ENCODE results near the gene TFDP3. TPM values are rescaled to one million over a fixed set of nuclear protein-coding genes. Genes with fewer than 3 reads are reported as not detected.

The TFDP3 gene, protein sequence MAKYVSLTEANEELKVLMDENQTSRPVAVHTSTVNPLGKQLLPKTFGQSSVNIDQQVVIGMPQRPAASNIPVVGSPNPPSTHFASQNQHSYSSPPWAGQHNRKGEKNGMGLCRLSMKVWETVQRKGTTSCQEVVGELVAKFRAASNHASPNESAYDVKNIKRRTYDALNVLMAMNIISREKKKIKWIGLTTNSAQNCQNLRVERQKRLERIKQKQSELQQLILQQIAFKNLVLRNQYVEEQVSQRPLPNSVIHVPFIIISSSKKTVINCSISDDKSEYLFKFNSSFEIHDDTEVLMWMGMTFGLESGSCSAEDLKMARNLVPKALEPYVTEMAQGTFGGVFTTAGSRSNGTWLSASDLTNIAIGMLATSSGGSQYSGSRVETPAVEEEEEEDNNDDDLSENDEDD
- polyA plus RNA-seq (2011; rRNA removed), result not detected in 2 replicates
- not detected in 2 replicates for polyA minus RNA-seq (2011; rRNA and poly(A)+ RNA removed)

DNA sequence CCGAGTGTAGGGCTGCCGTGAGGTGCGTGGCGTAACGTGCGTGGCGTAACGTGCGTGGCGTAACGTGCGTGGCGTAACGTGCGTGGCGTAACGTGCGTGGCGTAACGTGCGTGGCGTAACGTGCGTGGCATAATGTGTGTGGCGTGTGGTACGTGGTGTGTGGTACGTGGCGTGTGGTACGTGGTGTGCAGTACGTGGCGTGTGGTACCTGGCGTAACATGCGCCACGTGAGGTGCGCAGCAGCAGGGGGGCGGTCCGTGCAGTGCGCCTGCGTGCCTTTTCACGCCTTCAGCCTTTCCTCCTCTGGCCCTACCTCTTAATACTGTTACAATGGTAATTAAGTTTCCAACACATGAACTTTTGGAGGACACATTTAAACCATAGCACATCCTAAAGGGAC, at the start of gene TFDP3:
TSS of gene TFDP3 (minus strand) at position 26 of the 400 bp plus-strand sequence. CDS start 95 bp downstream, outside the sequence.
- Histone ChIP-seq H3K27me3 (ENCODE audit: control insufficient read depth, insufficient read depth, low read length) (no peaks in the 10 kb centered on the region), H3K9me3 (ENCODE audit: control insufficient read depth, insufficient read depth, low read length) (peaks cover 10% of the 10 kb centered on the region; the same call in 1 of the 2 replicates), H3K27ac (ENCODE audit: low read depth, low read length) (no peak within 1 kb of the TSS), H3K4me3 (ENCODE audit: low read depth, low read length) (no peak within 1 kb of the TSS)
- CTCF ChIA-PET, result no interaction called here
- DNase-seq (ENCODE audit: low read depth, low spot score), result no peak
- POLR2A ChIA-PET, result no interaction called here
- TF ChIP-seq, protein P1, sequence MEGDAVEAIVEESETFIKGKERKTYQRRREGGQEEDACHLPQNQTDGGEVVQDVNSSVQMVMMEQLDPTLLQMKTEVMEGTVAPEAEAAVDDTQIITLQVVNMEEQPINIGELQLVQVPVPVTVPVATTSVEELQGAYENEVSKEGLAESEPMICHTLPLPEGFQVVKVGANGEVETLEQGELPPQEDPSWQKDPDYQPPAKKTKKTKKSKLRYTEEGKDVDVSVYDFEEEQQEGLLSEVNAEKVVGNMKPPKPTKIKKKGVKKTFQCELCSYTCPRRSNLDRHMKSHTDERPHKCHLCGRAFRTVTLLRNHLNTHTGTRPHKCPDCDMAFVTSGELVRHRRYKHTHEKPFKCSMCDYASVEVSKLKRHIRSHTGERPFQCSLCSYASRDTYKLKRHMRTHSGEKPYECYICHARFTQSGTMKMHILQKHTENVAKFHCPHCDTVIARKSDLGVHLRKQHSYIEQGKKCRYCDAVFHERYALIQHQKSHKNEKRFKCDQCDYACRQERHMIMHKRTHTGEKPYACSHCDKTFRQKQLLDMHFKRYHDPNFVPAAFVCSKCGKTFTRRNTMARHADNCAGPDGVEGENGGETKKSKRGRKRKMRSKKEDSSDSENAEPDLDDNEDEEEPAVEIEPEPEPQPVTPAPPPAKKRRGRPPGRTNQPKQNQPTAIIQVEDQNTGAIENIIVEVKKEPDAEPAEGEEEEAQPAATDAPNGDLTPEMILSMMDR (IDR thresholded peaks at IDR 0.05; ENCODE audit: low read depth, low read length), result no peak

- no peak for DNase-seq (ENCODE audit: low read depth, low spot score)
- POLR2A ChIA-PET, result no interaction called here
- Histone ChIP-seq H3K4me3 (ENCODE audit: low read depth, low read length) (no peak overlapping the region), H3K27ac (ENCODE audit: low read depth, low read length) (no peak overlapping the region), H3K27me3 (ENCODE audit: control insufficient read depth, insufficient read depth, low read length) (no peaks in the 10 kb centered on the region), H3K9me3 (ENCODE audit: control insufficient read depth, insufficient read depth, low read length) (no peaks in the 10 kb centered on the region; the same call in 1 of the 2 replicates)
- TF ChIP-seq, protein P1 (IDR thresholded peaks at IDR 0.05; ENCODE audit: low read depth, low read length), result no peak
- CTCF ChIA-PET, result no interaction called here
These were observed 49.5 kb upstream of the TFDP3 start for GRCh38 chrX:133267621-133268020.

- ChIA-PET POLR2A (no interaction called here), CTCF (no interaction called here)
- Histone ChIP-seq H3K4me3 (ENCODE audit: low read depth, low read length) (no peak overlapping the region), H3K27ac (ENCODE audit: low read depth, low read length) (no peak overlapping the region), H3K9me3 (ENCODE audit: control insufficient read depth, insufficient read depth, low read length) (no peaks in the 10 kb centered on the region; the same call in 1 of the 2 replicates), H3K27me3 (ENCODE audit: control insufficient read depth, insufficient read depth, low read length) (no peaks in the 10 kb centered on the region)
- TF ChIP-seq, protein P1 (IDR thresholded peaks at IDR 0.05; ENCODE audit: low read depth, low read length), result no peak
- DNase-seq (ENCODE audit: low read depth, low spot score), result no peak
These were observed 47.2 kb upstream of the TFDP3 start for GRCh38 chrX:133265331-133265730.

DNA sequence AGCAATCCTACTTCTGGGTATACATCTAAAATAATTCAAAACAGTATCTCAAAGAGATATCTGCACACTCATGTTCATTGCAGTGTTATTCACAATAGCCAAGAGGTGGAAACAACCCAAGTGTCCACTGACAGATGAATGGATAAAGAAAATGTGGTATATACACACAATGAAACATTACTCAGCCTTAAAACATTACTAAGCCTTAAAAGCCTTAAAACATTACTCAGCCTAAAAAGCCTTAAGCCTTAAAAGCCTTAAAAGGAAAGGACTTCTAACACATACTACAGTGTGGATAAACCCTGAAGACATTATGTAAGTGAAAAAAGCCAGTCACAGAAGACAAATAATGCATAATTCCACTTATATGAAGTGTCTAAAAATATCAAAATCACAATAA, 40.3 kb upstream of the TFDP3 start:
- TF ChIP-seq, protein P1 (IDR thresholded peaks at IDR 0.05; ENCODE audit: low read depth, low read length), result no peak
- POLR2A ChIA-PET, result no interaction called here
- H3K9me3 ChIP-seq (ENCODE audit: control insufficient read depth, insufficient read depth, low read length), result no peaks in the 10 kb centered on the region
- DNase-seq (ENCODE audit: low read depth, low spot score), result peak; percentile 1
- CTCF ChIA-PET, result no interaction called here
- no peak overlapping the region for H3K4me3 ChIP-seq (ENCODE audit: low read depth, low read length)
- no peaks in the 10 kb centered on the region for H3K27me3 ChIP-seq (ENCODE audit: control insufficient read depth, insufficient read depth, low read length)
- H3K27ac ChIP-seq (ENCODE audit: low read depth, low read length), result no peak overlapping the region

DNA sequence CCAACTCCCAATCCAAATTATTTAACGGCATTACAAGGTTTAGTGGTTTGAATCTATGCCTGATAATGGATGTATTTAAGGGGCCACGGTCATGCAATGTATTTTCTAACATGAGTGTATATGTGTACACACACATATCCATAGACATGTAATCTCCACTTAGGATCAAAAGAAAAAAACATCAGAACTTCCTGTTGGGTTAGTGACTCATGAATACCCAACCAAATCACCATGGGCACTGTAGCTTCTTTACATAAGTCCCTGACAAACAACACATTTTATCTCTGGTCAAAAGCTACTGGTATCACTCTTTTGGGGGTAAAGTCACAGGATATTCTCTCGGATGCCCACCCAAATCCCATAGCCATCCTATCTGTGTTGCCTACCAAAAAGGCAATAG, 36.5 kb upstream of the TFDP3 start:
- Histone ChIP-seq H3K27me3 (ENCODE audit: control insufficient read depth, insufficient read depth, low read length) (no peaks in the 10 kb centered on the region), H3K4me3 (ENCODE audit: low read depth, low read length) (no peak overlapping the region), H3K27ac (ENCODE audit: low read depth, low read length) (no peak overlapping the region), H3K9me3 (ENCODE audit: control insufficient read depth, insufficient read depth, low read length) (no peaks in the 10 kb centered on the region)
- POLR2A ChIA-PET, result no interaction called here
- DNase-seq (ENCODE audit: low read depth, low spot score), result no peak
- CTCF ChIA-PET, result no interaction called here
- TF ChIP-seq, protein P1 (IDR thresholded peaks at IDR 0.05; ENCODE audit: low read depth, low read length), result no peak

All from AG04450 (cell line).